Vagina (tissue), 2 donors: Measurements from ENCODE around the gene ASAP3.

Source experiments
- POLR2A ChIP-seq, 2 donors: fragments of 450-650 bp; IDR thresholded peaks; one replicate each; pipeline ENCODE4 v1.6.1; 2017; ENCODE audit warnings: antibody characterized with exemption in 2 of 2, mild to moderate bottlenecking in 2 of 2, moderate library complexity in 2 of 2
- POLR2AphosphoS5 ChIP-seq, 2 donors: sonication (generic); formaldehyde crosslinking; IDR thresholded peaks; one replicate each; pipeline ENCODE4 v1.9.0; 2017; ENCODE audit warnings: antibody characterized with exemption in 2 of 2, mild to moderate bottlenecking in 2 of 2, low read depth in 1 of 2; ENCODE audit not compliant: insufficient read depth in 1 of 2
- TF ChIP-seq, protein P1 (sequence below), 3 experiments: fragments of 450-650 bp in 2 of 3; fragments of 200-600 bp in 1 of 3; sonication (generic) in 1 of 3; IDR thresholded peaks; one replicate each; pipeline ENCODE4 v1.5.1; 2017 to 2019; ENCODE audit warnings: antibody characterized with exemption in 3 of 3, mild to moderate bottlenecking in 2 of 3, moderate library complexity in 2 of 3

GRCh38 chr1:23420778-23421177 lies 63.2 kb downstream of the ASAP3 start:
- TF ChIP-seq POLR2A (IDR thresholded peaks at IDR 0.05) (no peak), POLR2AphosphoS5 (IDR thresholded peaks at IDR 0.05; ENCODE audit: insufficient read depth in 1 of 2, low read depth in 1 of 2) (no peak)
- TF ChIP-seq, protein P1, sequence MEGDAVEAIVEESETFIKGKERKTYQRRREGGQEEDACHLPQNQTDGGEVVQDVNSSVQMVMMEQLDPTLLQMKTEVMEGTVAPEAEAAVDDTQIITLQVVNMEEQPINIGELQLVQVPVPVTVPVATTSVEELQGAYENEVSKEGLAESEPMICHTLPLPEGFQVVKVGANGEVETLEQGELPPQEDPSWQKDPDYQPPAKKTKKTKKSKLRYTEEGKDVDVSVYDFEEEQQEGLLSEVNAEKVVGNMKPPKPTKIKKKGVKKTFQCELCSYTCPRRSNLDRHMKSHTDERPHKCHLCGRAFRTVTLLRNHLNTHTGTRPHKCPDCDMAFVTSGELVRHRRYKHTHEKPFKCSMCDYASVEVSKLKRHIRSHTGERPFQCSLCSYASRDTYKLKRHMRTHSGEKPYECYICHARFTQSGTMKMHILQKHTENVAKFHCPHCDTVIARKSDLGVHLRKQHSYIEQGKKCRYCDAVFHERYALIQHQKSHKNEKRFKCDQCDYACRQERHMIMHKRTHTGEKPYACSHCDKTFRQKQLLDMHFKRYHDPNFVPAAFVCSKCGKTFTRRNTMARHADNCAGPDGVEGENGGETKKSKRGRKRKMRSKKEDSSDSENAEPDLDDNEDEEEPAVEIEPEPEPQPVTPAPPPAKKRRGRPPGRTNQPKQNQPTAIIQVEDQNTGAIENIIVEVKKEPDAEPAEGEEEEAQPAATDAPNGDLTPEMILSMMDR (IDR thresholded peaks at IDR 0.05): no peak
